IPS-15b (cell line): ENCODE results near the gene FUBP3.

Experiments
- H3K27me3 ChIP-seq: one replicate; pipeline ENCODE4 v1.6.1; 2013; ENCODE audit warnings: low read length; ENCODE audit not compliant: control insufficient read depth, insufficient read depth
- H3K36me3 ChIP-seq: one replicate; pipeline ENCODE4 v1.6.1; 2013; ENCODE audit warnings: low read length; ENCODE audit not compliant: control insufficient read depth, insufficient read depth
- H3K4me1 ChIP-seq: one replicate; pipeline ENCODE4 v1.6.1; 2013; ENCODE audit warnings: mild to moderate bottlenecking, low read length; ENCODE audit not compliant: control insufficient read depth, insufficient read depth
- H3K4me3 ChIP-seq: one replicate; pipeline ENCODE4 v1.5.1; 2013; ENCODE audit warnings: low read depth, low read length
- H3K9ac ChIP-seq: one replicate; pipeline ENCODE4 v1.6.1; 2013; ENCODE audit warnings: low read depth, mild to moderate bottlenecking, low read length
- H3K9me3 ChIP-seq: one replicate; pipeline ENCODE4 v1.6.1; 2013; ENCODE audit warnings: mild to moderate bottlenecking, low read length; ENCODE audit not compliant: control insufficient read depth, insufficient read depth

Gene FUBP3

DNA sequence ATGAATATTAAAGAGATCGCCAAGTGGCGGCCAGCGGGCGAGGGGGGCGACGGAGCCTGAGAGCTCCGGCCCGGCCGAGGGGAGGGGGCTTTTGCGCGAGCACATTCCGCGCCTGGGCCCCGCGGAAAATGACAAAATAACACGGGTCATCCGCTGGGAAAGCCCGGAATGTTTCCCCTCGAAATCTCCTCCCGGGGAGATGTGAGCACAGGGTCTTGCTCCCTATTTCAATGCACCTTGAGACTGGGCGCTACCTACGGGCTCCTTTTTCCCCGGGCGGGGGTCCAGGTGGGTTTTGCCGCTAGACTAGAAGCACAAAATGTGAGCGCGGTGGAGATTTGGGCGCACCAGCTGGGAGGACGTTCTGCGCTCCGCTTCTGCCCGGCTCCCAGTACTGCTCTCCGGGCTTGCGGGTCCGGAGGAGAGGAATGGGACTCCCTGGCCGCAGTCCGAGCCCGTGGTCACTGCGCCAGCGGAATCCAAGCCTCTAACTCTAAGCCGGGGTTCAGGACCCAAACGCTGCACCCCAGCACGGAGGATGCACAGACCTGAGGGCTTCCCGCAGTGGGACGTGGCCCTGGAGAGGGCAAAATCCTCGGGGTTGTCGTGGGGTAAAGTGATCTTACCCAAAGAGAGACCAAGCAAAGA lies 82.2 kb downstream of the FUBP3 start:
- Histone ChIP-seq H3K4me1 (peaks cover 5% of the 10 kb centered on the region), H3K27me3 (peaks cover 94% of the 10 kb centered on the region), H3K36me3 (no peaks in the 10 kb centered on the region), H3K9ac (no peak overlapping the region), H3K4me3 (peak overlapping the region; percentile 35), H3K9me3 (no peaks in the 10 kb centered on the region)

- H3K9me3 ChIP-seq: no peaks in the 10 kb centered on the region
- no peak overlapping the region for H3K9ac ChIP-seq
- H3K27me3 ChIP-seq: peaks cover 94% of the 10 kb centered on the region
- peaks cover 5% of the 10 kb centered on the region for H3K4me1 ChIP-seq
- no peaks in the 10 kb centered on the region for H3K36me3 ChIP-seq
- peak overlapping the region; percentile 45 for H3K4me3 ChIP-seq
Measured at GRCh38 chr9:130662099-130662969, 83.0 kb downstream of the FUBP3 start.

DNA sequence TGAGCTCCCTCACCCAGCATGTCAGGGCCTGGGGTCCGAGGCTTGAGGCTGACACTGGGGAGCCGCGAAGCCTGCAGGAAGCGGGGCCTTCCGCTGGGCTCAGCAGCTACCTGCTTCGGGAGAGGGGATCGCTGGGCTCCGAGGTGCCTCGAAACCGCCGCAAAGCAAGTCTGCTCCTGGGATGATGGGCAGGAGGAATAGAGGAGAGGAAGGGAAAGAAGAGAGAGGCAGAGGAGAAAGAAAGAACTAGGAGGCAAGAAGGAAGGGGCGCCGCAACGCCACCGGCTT lies 83.5 kb downstream of the FUBP3 start:
- Histone ChIP-seq H3K9me3 (no peaks in the 10 kb centered on the region), H3K4me3 (peak overlapping the region; percentile 45), H3K36me3 (no peaks in the 10 kb centered on the region), H3K4me1 (peaks cover 5% of the 10 kb centered on the region), H3K27me3 (peaks cover 95% of the 10 kb centered on the region), H3K9ac (no peak overlapping the region)

- Histone ChIP-seq H3K27me3 (peaks cover 95% of the 10 kb centered on the region), H3K36me3 (no peaks in the 10 kb centered on the region), H3K4me1 (peaks cover 5% of the 10 kb centered on the region), H3K9ac (no peak overlapping the region), H3K4me3 (peak overlapping the region; percentile 45), H3K9me3 (no peaks in the 10 kb centered on the region)
Measured at GRCh38 chr9:130663258-130663976, 84.0 kb downstream of the FUBP3 start.

GRCh38 chr9:130663977-130664250 lies 84.5 kb downstream of the FUBP3 start:
- Histone ChIP-seq H3K4me3 (peak overlapping the region; percentile 45), H3K9me3 (no peaks in the 10 kb centered on the region), H3K4me1 (peaks cover 5% of the 10 kb centered on the region)

DNA sequence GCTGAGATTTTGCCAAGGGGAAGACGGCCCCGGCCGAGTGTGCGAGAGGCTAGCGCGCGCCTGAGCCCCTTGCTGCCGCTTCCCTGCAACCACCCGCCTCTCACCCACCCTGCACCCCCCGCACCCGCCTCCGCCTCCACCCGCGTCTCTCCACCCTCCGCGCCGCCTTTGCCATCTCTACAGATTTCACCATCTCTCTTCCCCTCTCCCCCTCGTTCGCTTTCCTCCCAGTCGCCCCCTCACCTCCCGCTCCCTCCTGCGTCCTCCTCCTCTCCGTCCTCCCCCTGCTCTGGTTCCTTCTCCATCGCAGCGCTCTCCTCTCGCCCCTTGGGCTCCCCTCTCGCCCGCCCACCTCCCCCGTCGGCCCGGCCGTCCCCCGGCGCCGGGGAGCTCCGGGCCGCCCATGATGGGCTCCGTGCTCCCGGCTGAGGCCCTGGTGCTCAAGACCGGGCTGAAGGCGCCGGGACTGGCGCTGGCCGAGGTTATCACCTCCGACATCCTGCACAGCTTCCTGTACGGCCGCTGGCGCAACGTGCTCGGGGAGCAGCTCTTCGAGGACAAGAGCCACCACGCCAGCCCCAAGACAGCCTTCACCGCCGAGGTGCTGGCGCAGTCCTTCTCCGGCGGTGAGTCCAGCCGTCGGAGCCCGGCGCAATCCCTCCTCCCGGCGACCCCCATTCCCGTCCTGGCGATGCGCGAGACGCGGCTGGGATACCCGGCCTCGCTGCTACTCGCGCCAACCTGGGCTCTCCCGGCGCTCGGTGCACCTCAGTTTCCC lies 85.1 kb downstream of the FUBP3 start, which contains the start of gene PRDM12:
TSS of gene PRDM12 (plus strand) at position 344 of the 778 bp plus-strand sequence. CDS start at position 404, 60 bp downstream.
- Histone ChIP-seq H3K9me3 (no peaks in the 10 kb centered on the region), H3K27me3 (peaks cover 91% of the 10 kb centered on the region), H3K4me1 (peaks cover 5% of the 10 kb centered on the region), H3K36me3 (no peaks in the 10 kb centered on the region), H3K9ac (no peak within 1 kb of the TSS), H3K4me3 (peak within 1 kb of the TSS; percentile 49)

More at GRCh38 chr9:130663977-130664250, 84.5 kb downstream of the FUBP3 start:
- Histone ChIP-seq H3K9ac (no peak overlapping the region), H3K27me3 (peaks cover 95% of the 10 kb centered on the region), H3K36me3 (no peaks in the 10 kb centered on the region)

GRCh38 chr9:130665029-130665430 lies 85.7 kb downstream of the FUBP3 start:
- peaks cover 91% of the 10 kb centered on the region for H3K27me3 ChIP-seq

GRCh38 chr9:130665431-130666392 lies 86.3 kb downstream of the FUBP3 start:
- peaks cover 89% of the 10 kb centered on the region for H3K27me3 ChIP-seq

More at GRCh38 chr9:130665029-130665430, 85.7 kb downstream of the FUBP3 start:
- H3K9me3 ChIP-seq: no peaks in the 10 kb centered on the region
- H3K9ac ChIP-seq: no peak overlapping the region
- peaks cover 5% of the 10 kb centered on the region for H3K4me1 ChIP-seq
- H3K4me3 ChIP-seq: peak overlapping the region; percentile 49
- H3K36me3 ChIP-seq: no peaks in the 10 kb centered on the region

GRCh38 chr9:130666393-130667119 lies 87.2 kb downstream of the FUBP3 start:
- H3K36me3 ChIP-seq: no peaks in the 10 kb centered on the region
- no peak overlapping the region for H3K9ac ChIP-seq
- H3K4me1 ChIP-seq: peaks cover 5% of the 10 kb centered on the region
- peak overlapping the region; percentile 49 for H3K4me3 ChIP-seq
- H3K27me3 ChIP-seq: peaks cover 82% of the 10 kb centered on the region
- no peaks in the 10 kb centered on the region for H3K9me3 ChIP-seq

More at GRCh38 chr9:130665431-130666392, 86.3 kb downstream of the FUBP3 start:
- Histone ChIP-seq H3K4me3 (peak overlapping the region; percentile 49), H3K4me1 (peaks cover 5% of the 10 kb centered on the region), H3K9me3 (no peaks in the 10 kb centered on the region), H3K9ac (no peak overlapping the region), H3K36me3 (no peaks in the 10 kb centered on the region)

GRCh38 chr9:130667120-130667435 lies 87.7 kb downstream of the FUBP3 start:
- Histone ChIP-seq H3K9ac (no peak overlapping the region), H3K9me3 (no peaks in the 10 kb centered on the region), H3K4me1 (peaks cover 2% of the 10 kb centered on the region), H3K4me3 (peak overlapping the region; percentile 30), H3K27me3 (peaks cover 76% of the 10 kb centered on the region), H3K36me3 (no peaks in the 10 kb centered on the region)
